Measurements from ENCODE around the gene MYCBPAP. TPM values are rescaled to one million over a fixed set of nuclear protein-coding genes. Genes with fewer than 3 reads are reported as not detected.

The MYCBPAP gene
- total and polyA plus RNA-seq, 8 donors: 1.4 to 9.1 (median 5.8) TPM

DNA sequence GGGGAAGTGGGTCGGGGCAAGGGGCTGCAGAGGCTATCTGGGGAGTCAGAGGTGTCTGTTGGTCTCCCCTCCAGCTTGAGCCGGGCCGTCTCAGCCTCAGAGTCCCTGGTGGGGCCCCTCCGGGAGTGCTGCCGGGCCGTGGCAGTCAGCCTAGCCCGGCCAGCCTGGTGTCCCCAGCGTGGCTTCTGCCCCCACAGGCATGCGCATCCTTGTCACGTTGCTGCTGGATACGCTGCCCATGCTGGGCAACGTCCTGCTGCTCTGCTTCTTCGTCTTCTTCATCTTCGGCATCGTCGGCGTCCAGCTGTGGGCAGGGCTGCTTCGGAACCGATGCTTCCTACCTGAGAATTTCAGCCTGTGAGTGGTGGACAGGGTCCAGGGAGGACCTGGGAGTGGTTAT, 63.4 kb downstream of the MYCBPAP start:
- Histone ChIP-seq H3K27me3 (peaks cover 0 to 14% of the 10 kb centered on the region in 2 donors), H3K36me3 (no peaks in the 10 kb centered on the region), H3K27ac (no peak overlapping the region), H3K4me1 (no peaks in the 10 kb centered on the region), H3K4me3 (no peak overlapping the region), H3K9me3 (no peaks in the 10 kb centered on the region)
- intact Hi-C loops (cut with DNase I): no loop called here
- no peak for DNase-seq
- no peak for ATAC-seq
- TF ChIP-seq, protein P1, sequence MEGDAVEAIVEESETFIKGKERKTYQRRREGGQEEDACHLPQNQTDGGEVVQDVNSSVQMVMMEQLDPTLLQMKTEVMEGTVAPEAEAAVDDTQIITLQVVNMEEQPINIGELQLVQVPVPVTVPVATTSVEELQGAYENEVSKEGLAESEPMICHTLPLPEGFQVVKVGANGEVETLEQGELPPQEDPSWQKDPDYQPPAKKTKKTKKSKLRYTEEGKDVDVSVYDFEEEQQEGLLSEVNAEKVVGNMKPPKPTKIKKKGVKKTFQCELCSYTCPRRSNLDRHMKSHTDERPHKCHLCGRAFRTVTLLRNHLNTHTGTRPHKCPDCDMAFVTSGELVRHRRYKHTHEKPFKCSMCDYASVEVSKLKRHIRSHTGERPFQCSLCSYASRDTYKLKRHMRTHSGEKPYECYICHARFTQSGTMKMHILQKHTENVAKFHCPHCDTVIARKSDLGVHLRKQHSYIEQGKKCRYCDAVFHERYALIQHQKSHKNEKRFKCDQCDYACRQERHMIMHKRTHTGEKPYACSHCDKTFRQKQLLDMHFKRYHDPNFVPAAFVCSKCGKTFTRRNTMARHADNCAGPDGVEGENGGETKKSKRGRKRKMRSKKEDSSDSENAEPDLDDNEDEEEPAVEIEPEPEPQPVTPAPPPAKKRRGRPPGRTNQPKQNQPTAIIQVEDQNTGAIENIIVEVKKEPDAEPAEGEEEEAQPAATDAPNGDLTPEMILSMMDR (IDR thresholded peaks at IDR 0.05): no peak

DNA sequence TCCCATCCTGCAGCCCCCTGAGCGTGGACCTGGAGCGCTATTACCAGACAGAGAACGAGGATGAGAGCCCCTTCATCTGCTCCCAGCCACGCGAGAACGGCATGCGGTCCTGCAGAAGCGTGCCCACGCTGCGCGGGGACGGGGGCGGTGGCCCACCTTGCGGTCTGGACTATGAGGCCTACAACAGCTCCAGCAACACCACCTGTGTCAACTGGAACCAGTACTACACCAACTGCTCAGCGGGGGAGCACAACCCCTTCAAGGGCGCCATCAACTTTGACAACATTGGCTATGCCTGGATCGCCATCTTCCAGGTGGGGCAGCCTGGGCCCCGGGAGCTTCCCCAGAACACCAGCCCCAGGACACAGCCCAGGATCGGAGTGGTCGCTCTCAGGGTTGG, 64.3 kb downstream of the MYCBPAP start:
- H3K27ac ChIP-seq: no peak overlapping the region
- no peaks in the 10 kb centered on the region for H3K36me3 ChIP-seq
- TF ChIP-seq, protein P1 (IDR thresholded peaks at IDR 0.05): no peak
- no peaks in the 10 kb centered on the region for H3K4me1 ChIP-seq
- H3K27me3 ChIP-seq: peaks cover 0 to 14% of the 10 kb centered on the region in 2 donors
- ATAC-seq (no peak), DNase-seq (no peak)
- intact Hi-C loops (cut with DNase I): no loop called here
- H3K9me3 ChIP-seq: no peaks in the 10 kb centered on the region
- H3K4me3 ChIP-seq: no peak overlapping the region

GRCh38 chr17:50573866-50574611, 65.8 kb downstream of the MYCBPAP start:
- TF ChIP-seq, protein P1 (IDR thresholded peaks at IDR 0.05): no peak
- no peak for ATAC-seq
- intact Hi-C loops (cut with DNase I): no loop called here

DNA sequence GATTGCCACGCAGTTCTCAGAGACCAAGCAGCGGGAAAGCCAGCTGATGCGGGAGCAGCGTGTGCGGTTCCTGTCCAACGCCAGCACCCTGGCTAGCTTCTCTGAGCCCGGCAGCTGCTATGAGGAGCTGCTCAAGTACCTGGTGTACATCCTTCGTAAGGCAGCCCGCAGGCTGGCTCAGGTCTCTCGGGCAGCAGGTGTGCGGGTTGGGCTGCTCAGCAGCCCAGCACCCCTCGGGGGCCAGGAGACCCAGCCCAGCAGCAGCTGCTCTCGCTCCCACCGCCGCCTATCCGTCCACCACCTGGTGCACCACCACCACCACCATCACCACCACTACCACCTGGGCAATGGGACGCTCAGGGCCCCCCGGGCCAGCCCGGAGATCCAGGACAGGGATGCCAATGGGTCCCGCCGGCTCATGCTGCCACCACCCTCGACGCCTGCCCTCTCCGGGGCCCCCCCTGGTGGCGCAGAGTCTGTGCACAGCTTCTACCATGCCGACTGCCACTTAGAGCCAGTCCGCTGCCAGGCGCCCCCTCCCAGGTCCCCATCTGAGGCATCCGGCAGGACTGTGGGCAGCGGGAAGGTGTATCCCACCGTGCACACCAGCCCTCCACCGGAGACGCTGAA, 67.5 kb downstream of the MYCBPAP start:
- Histone ChIP-seq H3K4me3 (no peak overlapping the region), H3K27me3 (peaks cover 0 to 39% of the 10 kb centered on the region in 2 donors), H3K4me1 (no peaks in the 10 kb centered on the region), H3K27ac (no peak overlapping the region), H3K9me3 (no peaks in the 10 kb centered on the region), H3K36me3 (no peaks in the 10 kb centered on the region)
- TF ChIP-seq, protein P1 (IDR thresholded peaks at IDR 0.05): no peak
- intact Hi-C loops (cut with DNase I): no loop called here
- DNase-seq (no peak), ATAC-seq (no peak)

More at GRCh38 chr17:50573866-50574611, 65.8 kb downstream of the MYCBPAP start:
- DNase-seq: no peak
- peaks cover 0 to 23% of the 10 kb centered on the region in 2 donors for H3K27me3 ChIP-seq
- no peak overlapping the region for H3K27ac ChIP-seq
- H3K4me3 ChIP-seq: no peak overlapping the region
- H3K36me3 ChIP-seq: no peaks in the 10 kb centered on the region
- H3K9me3 ChIP-seq: no peaks in the 10 kb centered on the region
- no peaks in the 10 kb centered on the region for H3K4me1 ChIP-seq

GRCh38 chr17:50576864-50577263, 68.6 kb downstream of the MYCBPAP start:
- intact Hi-C loops (cut with DNase I): no loop called here
- no peak overlapping the region for H3K4me3 ChIP-seq
- H3K36me3 ChIP-seq: no peaks in the 10 kb centered on the region
- no peaks in the 10 kb centered on the region for H3K4me1 ChIP-seq
- no peak for ATAC-seq
- no peak for DNase-seq
- no peak overlapping the region for H3K27ac ChIP-seq
- H3K9me3 ChIP-seq: no peaks in the 10 kb centered on the region
- H3K27me3 ChIP-seq: peaks cover 0 to 39% of the 10 kb centered on the region in 2 donors
- TF ChIP-seq, protein P1 (IDR thresholded peaks at IDR 0.05): no peak
